B cell (primary cell): Measurements from ENCODE around the gene SUGCT. TPM values are rescaled to one million over a fixed set of nuclear protein-coding genes. Genes with fewer than 3 reads are reported as not detected.

Experiments
- ATAC-seq: fragments of 200-7000 bp; cut with Tn5 transposase; one replicate; pipeline ENCODE4 v1.10.0; 2021; ENCODE audit warnings: low read depth, mild to moderate bottlenecking, moderate number of reproducible peaks, moderate library complexity
- CTCF ChIA-PET: fragments of 350-600 bp; sonication (Branson Sonifier 250); formaldehyde crosslinking; loops from one replicate; lab custom pipeline; 2021; ENCODE audit warnings: antibody characterized with exemption, inconsistent platforms; lab: Charles Lee
- POLR2A ChIA-PET: fragments of 350-600 bp; sonication (Branson Sonifier 250); formaldehyde crosslinking; loops from one replicate; lab custom pipeline; 2021; ENCODE audit warnings: antibody characterized with exemption; lab: Charles Lee
- DNase-seq: peaks from one replicate; pipeline ENCODE4 v3.0.0; 2013
- H2AFZ ChIP-seq: 2 replicates; pipeline ENCODE4 v1.6.1; 2012; ENCODE audit warnings: mild to moderate bottlenecking, low read depth, low read length; ENCODE audit not compliant: insufficient read depth, poor library complexity, severe bottlenecking
- H3K27ac ChIP-seq, 2 donors: 1 replicate in 1 of 2; 2 replicates in 1 of 2; pipeline ENCODE4 v1.5.1; 2012 to 2013; ENCODE audit warnings: low read length in 2 of 2, mild to moderate bottlenecking in 2 of 2, moderate library complexity in 1 of 2
- H3K27me3 ChIP-seq, 4 experiments: fragments of 200-600 bp in 1 of 4; sonication (generic) in 1 of 4; replicated peaks in 1 of 4; 1 replicate in 2 of 4; 2 replicates in 2 of 4; pipeline versions ENCODE4 v1.6.1 to v1.7.0; 2013 to 2016; ENCODE audit warnings: low read length in 3 of 4, mild to moderate bottlenecking in 2 of 4, mixed read lengths in 1 of 4, moderate library complexity in 1 of 4; ENCODE audit not compliant: insufficient read depth in 4 of 4, control insufficient read depth in 3 of 4; ENCODE audit errors: control extremely low read depth in 1 of 4
- H3K36me3 ChIP-seq, 2 experiments: replicated peaks in 1 of 2; 1 replicate in 1 of 2; 2 replicates in 1 of 2; pipeline versions ENCODE4 v1.6.1 to v1.7.1; 2013; ENCODE audit warnings: low read length in 1 of 2; ENCODE audit not compliant: insufficient read depth in 2 of 2, control insufficient read depth in 1 of 2; ENCODE audit errors: control extremely low read depth in 1 of 2, extremely low read depth in 1 of 2
- H3K4me1 ChIP-seq, 2 donors: fragments of 200-600 bp in 1 of 2; sonication (generic) in 1 of 2; 1 replicate in 1 of 2; 2 replicates in 1 of 2; pipeline versions ENCODE4 v1.5.1 to v1.6.1; 2013 to 2017; ENCODE audit warnings: low read length in 2 of 2; ENCODE audit not compliant: control insufficient read depth in 2 of 2, insufficient read depth in 2 of 2
- H3K4me2 ChIP-seq: replicated peaks from 2 replicates; pipeline ENCODE3; 2012; ENCODE audit warnings: mild to moderate bottlenecking, low read depth, low read length; ENCODE audit not compliant: poor library complexity, severe bottlenecking
- H3K4me3 ChIP-seq, 5 experiments: fragments of 200-600 bp in 1 of 5; sonication (generic) in 1 of 5; 1 replicate in 3 of 5; 2 replicates in 2 of 5; pipeline versions ENCODE4 v1.5.1 to v1.7.0; 2011 to 2016; ENCODE audit warnings: low read length in 4 of 5, mild to moderate bottlenecking in 4 of 5, low read depth in 2 of 5, control low read depth in 1 of 5, moderate library complexity in 1 of 5; ENCODE audit not compliant: insufficient read depth in 1 of 5; ENCODE audit errors: control extremely low read depth in 1 of 5, extremely low read depth in 1 of 5
- H3K79me2 ChIP-seq: fragments of 200-600 bp; sonication (generic); one replicate; pipeline ENCODE4 v1.6.0; 2016; ENCODE audit warnings: low read length; ENCODE audit not compliant: control insufficient read depth, insufficient read depth
- H3K9ac ChIP-seq: fragments of 200-600 bp; sonication (generic); 2 replicates; pipeline ENCODE4 v1.6.1; 2017; ENCODE audit warnings: mild to moderate bottlenecking, low read length, moderate library complexity
- H3K9me3 ChIP-seq, 3 donors: one replicate each; pipeline versions ENCODE4 v1.6.1 to v1.7.1; 2013; ENCODE audit warnings: low read length in 2 of 3; ENCODE audit not compliant: control insufficient read depth in 2 of 3, insufficient read depth in 1 of 3; ENCODE audit errors: control extremely low read depth in 1 of 3
- H4K20me1 ChIP-seq: 2 replicates; pipeline ENCODE4 v1.6.0; 2012; ENCODE audit warnings: mild to moderate bottlenecking, low read length; ENCODE audit not compliant: insufficient read depth, control insufficient read depth, poor library complexity, severe bottlenecking
- H3K27ac Mint-ChIP-seq: one replicate; pipeline ENCODE4 v1.8.0; 2021; ENCODE audit warnings: mixed read lengths
- H3K27me3 Mint-ChIP-seq: one replicate; pipeline ENCODE4 v1.8.0; 2021; ENCODE audit warnings: mixed read lengths
- H3K4me1 Mint-ChIP-seq: one replicate; pipeline ENCODE4 v1.8.0; 2021; ENCODE audit warnings: mixed read lengths
- H3K4me3 Mint-ChIP-seq: one replicate; pipeline ENCODE4 v1.8.0; 2021; ENCODE audit warnings: mixed read lengths
- H3K9me3 Mint-ChIP-seq: one replicate; pipeline ENCODE4 v1.8.0; 2022; ENCODE audit warnings: mixed read lengths; ENCODE audit not compliant: insufficient read depth
- EZH2 ChIP-seq: IDR thresholded peaks from 2 replicates; pipeline ENCODE4 v1.6.1; 2012; ENCODE audit warnings: borderline replicate concordance, low read depth, mild to moderate bottlenecking, moderate library complexity, low read length; ENCODE audit not compliant: insufficient read depth, poor library complexity, severe bottlenecking
- WGBS: methylation state at CpG from one replicate; pipeline ENCODE4 v1.1.5; 2013; ENCODE audit warnings: missing lambda C conversion rate; ENCODE audit not compliant: insufficient coverage; 5-methylcytosine and 5-hydroxymethylcytosine counted together
- intact Hi-C: fragments of 100-400 bp; cut with micrococcal nuclease; formaldehyde crosslinking; loops from one replicate; pipeline ENCODE4 v1.10.0; 2022
- polyA plus RNA-seq: library from polyadenylated mRNA; depleted of rRNA; stranded (reverse); fragments of >200 nt; gene quantifications from 2 replicates; pipeline ENCODE4 v1.2.3, GENCODE V29; 2012
- total RNA-seq, 2 donors: library from RNA; stranded (reverse); fragments of 120-200 nt in 1 of 2; gene quantifications; 1 replicate in 1 of 2; 2 replicates in 1 of 2; pipeline versions ENCODE4 v1.2.3 to v1.2.4, GENCODE V29; 2013 to 2022
- TF ChIP-seq, protein P1 (sequence below): fragments of 200-600 bp; IDR thresholded peaks from one replicate; pipeline ENCODE4 v1.8.0; 2022; ENCODE audit warnings: antibody characterized with exemption, mild to moderate bottlenecking

SUGCT gene
- total and polyA plus RNA-seq, 2 donors (not counting 1 experiment from before 2014, with no cell fraction given) = 0.19 to 0.86 TPM

DNA sequence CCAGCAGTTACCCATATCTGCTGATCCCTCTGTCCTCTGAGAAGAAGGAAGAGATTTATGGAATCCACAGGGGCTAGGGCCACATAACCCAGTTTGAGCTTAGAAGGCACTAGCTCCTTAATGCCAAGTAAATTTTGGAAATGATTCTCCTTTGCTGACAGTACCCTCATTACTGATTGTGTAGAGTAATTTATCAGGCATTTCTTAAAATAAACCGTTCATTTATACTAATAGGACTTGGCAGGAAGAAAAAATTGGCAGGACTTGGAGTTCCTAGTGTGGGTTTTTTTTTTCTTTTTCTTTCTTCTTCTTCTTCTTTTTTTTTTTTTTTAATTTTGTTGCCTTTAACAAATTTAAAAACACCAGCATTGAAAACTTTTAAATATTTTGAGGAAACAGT lies 645.7 kb downstream of the SUGCT start:
- no peak overlapping the region for H3K27ac Mint-ChIP-seq
- Histone ChIP-seq H3K4me2 (no peak overlapping the region), H3K27ac (no peak overlapping the region), H3K79me2 (no peaks in the 10 kb centered on the region), H3K9me3 (no peaks in the 10 kb centered on the region), H2AFZ (no peak overlapping the region), H3K27me3 (no peaks in the 10 kb centered on the region), H3K36me3 (no peaks in the 10 kb centered on the region), H3K4me1 (no peaks in the 10 kb centered on the region), H3K4me3 (no peak overlapping the region), H3K9ac (no peak overlapping the region), H4K20me1 (no peaks in the 10 kb centered on the region)
- whole genome bisulfite sequencing = no CpG with 5 or more reads among the region's 1 CpG
- peaks cover 7% of the 10 kb centered on the region for H3K4me1 Mint-ChIP-seq
- CTCF ChIA-PET = no interaction called here
- DNase-seq (no peak), ATAC-seq (no peak)
- H3K4me3 Mint-ChIP-seq = no peak overlapping the region
- H3K9me3 Mint-ChIP-seq = no peaks in the 10 kb centered on the region
- no peak for TF ChIP-seq EZH2
- TF ChIP-seq, protein P1, sequence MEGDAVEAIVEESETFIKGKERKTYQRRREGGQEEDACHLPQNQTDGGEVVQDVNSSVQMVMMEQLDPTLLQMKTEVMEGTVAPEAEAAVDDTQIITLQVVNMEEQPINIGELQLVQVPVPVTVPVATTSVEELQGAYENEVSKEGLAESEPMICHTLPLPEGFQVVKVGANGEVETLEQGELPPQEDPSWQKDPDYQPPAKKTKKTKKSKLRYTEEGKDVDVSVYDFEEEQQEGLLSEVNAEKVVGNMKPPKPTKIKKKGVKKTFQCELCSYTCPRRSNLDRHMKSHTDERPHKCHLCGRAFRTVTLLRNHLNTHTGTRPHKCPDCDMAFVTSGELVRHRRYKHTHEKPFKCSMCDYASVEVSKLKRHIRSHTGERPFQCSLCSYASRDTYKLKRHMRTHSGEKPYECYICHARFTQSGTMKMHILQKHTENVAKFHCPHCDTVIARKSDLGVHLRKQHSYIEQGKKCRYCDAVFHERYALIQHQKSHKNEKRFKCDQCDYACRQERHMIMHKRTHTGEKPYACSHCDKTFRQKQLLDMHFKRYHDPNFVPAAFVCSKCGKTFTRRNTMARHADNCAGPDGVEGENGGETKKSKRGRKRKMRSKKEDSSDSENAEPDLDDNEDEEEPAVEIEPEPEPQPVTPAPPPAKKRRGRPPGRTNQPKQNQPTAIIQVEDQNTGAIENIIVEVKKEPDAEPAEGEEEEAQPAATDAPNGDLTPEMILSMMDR = no peak
- intact Hi-C loops = no loop called here
- peaks cover 7% of the 10 kb centered on the region for H3K27me3 Mint-ChIP-seq
- POLR2A ChIA-PET = no interaction called here

DNA sequence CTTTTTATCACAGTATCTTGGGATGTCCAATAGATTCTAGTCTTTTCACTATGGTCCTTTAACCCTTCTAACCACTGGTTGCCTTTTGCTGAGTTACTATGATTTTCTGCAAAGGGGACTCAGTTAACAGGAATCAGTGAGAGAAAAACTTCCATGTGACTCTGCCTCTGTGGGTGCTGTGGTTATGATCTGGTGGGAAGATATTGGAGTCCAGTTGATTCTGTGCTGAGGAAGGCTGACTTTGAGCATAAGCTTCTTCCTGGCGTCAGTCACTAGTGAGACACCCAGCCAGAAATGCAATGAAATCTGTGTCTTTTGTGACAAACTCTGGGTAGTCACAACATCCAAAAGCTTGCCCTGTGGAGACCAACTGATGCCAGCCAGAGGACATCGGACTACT lies 648.0 kb downstream of the SUGCT start:
- Mint-ChIP-seq H3K27me3 (peaks cover 6% of the 10 kb centered on the region), H3K27ac (no peak overlapping the region), H3K4me1 (no peaks in the 10 kb centered on the region), H3K9me3 (no peaks in the 10 kb centered on the region), H3K4me3 (no peak overlapping the region)
- no peak overlapping the region for H3K4me3 ChIP-seq
- no peak overlapping the region for H3K4me2 ChIP-seq
- no peaks in the 10 kb centered on the region for H3K9me3 ChIP-seq
- no peak for DNase-seq
- H3K79me2 ChIP-seq = no peaks in the 10 kb centered on the region
- no peak overlapping the region for H2AFZ ChIP-seq
- intact Hi-C loops = no loop called here
- CTCF ChIA-PET = no interaction called here
- no peaks in the 10 kb centered on the region for H3K4me1 ChIP-seq
- TF ChIP-seq EZH2 = no peak
- TF ChIP-seq, protein P1 = no peak
- WGBS = 79% methylated on average over 2 of the region's 2 CpGs
- no peak for ATAC-seq
- no peaks in the 10 kb centered on the region for H3K36me3 ChIP-seq
- no peaks in the 10 kb centered on the region for H4K20me1 ChIP-seq
- no peak overlapping the region for H3K9ac ChIP-seq
- H3K27me3 ChIP-seq = no peaks in the 10 kb centered on the region
- H3K27ac ChIP-seq = no peak overlapping the region
- POLR2A ChIA-PET = no interaction called here
